ENCODE data around the gene ATRN.
"Not testable (repeated sequence)": the region's sequence is repeated elsewhere in the genome, so short reads cannot be mapped to it uniquely, and the experiment has no call there.

ATRN gene

DNA sequence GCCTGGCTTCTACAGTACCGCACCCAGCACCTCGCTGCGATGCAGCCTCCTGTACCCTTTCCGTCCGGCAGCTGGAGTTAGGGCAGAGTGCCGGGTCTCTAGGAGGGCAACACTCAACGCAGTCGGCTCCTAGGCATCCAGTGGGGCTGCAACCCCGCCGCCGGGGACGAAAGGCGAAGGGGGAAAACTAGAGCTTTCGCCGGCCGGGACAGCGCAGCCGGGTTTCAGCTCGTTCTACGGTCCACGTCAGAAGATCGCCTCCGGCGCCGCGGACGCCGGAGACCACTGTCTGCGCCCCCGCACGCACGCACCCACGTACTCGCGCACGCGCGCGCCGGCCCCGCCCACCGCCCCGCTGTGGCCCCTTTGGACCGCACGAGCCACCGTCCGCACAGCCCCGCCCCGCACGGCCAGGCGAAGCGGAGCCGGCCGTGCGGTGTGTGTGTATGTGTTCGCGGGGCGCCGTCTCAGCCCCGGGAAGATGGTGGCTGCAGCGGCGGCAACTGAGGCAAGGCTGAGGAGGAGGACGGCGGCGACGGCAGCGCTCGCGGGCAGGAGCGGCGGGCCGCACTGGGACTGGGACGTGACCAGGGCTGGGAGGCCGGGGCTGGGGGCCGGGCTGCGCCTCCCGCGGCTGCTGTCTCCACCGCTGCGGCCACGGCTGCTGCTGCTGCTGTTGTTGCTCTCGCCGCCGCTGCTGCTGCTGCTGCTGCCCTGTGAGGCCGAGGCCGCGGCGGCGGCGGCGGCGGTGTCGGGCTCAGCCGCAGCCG lies at the start of gene ATRN:
ATRN (plus strand) TSS at position 392 of the 770 bp plus-strand sequence; CDS start at position 482, 90 bp downstream.
- peak; percentile 89 to 93 for DNase-seq (ENCODE audit: low read depth in 2 of 2)

GRCh38 chr20:3421985-3422384 lies 48.8 kb upstream of the ATRN start:
- no peak for DNase-seq (ENCODE audit: low read depth in 2 of 2)

- DNase-seq (ENCODE audit: low read depth in 2 of 2) = no peak
Measured at GRCh38 chr20:3423126-3423525, 47.7 kb upstream of the ATRN start.

DNA sequence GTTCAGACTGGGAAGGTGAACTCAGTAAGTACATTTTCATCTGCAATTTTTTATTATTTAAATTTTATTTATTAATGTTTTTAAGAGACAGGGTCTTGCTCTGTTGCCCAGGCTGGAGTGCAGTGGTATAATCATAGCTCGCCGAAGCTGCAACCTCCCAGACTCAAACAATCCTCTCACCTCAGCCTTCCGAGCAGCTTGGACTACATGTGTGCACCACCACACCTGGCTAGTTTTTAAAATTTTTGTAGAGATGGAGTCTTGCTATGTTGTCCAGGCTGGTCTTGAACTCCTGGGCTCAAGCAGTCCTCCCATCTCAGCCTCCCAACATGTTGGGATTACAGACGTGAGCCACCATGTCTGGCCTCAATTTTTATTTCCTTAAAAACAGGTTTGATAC lies 44.1 kb upstream of the ATRN start:
- not testable (repeated sequence) for DNase-seq (ENCODE audit: low read depth in 2 of 2)

- no peak for DNase-seq (ENCODE audit: low read depth in 2 of 2)
Measured at GRCh38 chr20:3430376-3431069, 40.3 kb upstream of the ATRN start.

DNA sequence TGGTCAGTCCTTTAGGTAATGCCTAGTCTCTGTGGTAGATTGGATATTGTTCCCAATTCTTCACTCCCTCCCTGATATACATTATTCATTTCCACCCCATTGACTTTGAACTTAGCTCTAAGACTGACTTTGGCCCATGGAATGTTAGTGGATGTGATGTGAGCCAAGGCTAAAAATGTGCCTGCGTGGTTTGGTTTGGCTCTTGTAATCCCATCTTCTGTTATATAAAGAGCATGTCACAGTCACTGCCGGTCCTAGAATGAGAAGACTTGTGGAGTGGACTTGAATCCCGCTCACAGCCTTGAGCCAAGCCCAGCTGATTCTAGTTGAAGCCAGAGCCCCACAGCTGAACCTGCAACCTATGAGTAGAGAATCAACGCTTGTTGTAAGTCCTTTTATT lies 39.7 kb upstream of the ATRN start:
- no peak for DNase-seq (ENCODE audit: low read depth in 2 of 2)

DNA sequence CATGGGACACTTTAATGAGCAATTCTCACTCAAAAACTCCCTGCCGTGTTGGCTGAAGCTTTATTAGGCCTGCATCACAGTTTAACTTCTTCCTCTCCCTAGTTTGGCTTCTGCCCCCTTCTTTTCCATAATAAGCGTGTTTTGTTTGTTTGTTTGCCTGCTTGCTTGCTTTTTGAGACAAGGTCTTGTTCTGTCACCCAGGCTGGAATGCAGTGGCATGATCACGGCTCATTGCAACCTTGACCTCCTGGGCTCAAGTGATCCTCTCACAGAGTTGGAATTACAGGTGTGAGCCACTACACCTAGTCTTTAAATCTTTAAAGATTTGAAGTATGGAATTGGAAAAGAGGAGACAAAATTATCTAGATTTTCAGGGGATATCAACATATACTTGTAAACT lies 38.0 kb upstream of the ATRN start:
- DNase-seq (ENCODE audit: low read depth in 2 of 2) = no peak

DNA sequence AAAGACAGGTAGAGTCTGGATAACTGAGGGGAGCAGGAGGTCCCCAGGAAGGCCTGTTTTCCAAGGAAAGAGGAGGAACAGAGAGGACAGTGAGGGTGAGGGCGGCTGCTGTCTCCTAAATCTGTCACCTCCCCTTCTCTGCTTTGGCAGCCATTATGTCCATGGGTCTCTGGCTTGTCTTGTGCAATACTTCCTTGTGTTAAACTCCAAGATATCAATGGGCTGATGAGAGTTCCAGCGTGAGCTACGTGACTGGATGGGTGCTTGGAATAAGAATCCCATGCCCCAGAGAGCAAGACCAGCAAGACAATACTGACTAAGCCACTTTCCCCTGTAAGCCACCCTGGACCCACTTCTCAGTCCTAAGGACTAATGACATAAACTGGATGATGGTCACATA lies 37.1 kb upstream of the ATRN start:
- DNase-seq (ENCODE audit: low read depth in 2 of 2) = no peak

DNA sequence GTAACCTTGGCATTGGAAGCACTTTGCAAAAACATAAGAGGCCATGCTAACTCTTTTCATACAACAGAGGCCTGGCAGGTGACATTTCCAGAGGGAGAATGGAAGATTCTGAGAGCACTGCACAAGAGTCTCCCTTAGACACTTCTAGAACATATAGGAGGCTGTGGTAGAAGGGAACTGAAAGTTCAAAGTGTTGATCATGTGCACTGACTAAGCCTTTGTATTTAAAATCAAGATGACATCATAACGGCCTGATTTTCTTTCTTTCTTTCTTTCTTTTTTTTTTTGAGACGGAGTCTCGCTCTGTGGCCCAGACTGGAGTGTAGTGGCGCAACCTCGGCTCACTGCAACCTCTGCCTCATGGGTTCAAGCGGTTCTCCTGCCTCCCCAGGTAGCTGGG lies 36.6 kb upstream of the ATRN start:
- DNase-seq (ENCODE audit: low read depth in 2 of 2) = no peak

DNA sequence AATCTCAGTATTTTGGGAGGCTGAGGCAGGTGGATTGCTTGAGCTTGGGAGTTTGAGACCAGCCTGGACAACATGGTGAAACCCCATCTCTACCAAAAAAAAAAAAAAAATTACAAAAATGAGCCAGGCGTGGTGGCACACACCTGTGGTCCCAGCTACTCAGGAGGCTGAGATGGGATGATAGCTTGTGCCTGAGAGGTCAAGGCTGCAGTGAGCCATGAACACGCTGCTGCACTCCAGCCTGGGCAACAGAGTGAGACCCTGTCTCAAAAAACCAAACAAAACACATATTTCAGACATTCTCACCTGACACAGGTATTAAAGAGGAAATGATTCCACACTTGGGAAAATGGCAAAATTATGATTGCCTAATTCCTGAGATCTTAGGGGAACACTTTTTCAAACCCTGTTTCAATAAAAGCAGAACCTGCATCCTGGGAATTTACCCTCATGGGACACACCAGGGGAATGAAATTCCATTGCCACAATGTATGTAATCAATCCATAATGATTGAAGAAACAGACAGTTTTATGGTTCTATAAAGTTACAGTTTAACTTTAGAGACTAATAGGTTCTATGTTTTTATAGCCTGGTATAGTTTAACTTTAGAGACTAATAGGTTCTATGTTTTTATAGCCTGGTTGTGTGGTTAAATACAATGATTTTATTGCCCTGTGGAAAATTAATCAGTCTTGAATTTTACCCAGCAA lies 33.8 kb upstream of the ATRN start:
- no peak for DNase-seq (ENCODE audit: low read depth in 2 of 2)

DNA sequence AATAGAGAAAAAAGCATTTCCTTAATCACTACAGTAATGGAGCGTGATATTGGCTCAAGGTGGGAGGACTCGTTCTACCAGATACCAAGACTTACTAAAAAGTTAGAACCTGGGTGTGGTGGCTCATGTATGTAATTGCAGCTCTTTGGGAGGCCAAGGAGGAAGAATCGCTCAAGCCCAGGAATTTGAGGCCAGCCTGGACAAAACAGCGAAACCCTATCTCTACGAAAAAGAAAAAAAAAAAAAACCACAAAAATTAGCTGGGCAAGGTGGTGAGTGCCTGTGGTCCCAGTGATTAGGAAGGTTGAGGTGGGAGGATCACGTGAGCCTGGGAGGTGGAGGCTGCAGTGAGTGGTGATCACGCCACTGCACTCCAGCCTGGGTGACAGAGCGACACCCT lies 24.0 kb upstream of the ATRN start:
- DNase-seq (ENCODE audit: low read depth in 2 of 2) = no peak

GRCh38 chr20:3447321-3447720 lies 23.5 kb upstream of the ATRN start:
- DNase-seq (ENCODE audit: low read depth in 2 of 2) = no peak

DNA sequence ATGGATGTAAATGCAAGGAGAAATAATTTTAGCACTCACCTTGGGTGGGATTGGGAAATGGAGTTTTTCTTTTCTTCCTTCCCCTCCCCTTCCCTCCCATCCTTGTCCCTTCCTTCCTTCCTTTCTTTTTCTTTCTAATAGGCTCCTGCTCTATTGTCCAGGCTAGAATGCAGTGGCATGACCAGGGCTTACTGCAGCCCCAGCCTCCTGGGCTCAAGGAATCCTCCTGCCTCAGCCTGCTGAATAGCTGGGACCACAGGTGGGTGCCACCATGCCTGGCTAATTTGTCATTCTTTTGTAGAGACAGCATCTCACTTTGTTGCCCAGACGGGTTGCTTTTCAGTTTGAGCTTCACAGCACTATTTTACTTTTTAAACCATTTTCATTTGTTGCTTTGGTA lies 21.5 kb upstream of the ATRN start:
- DNase-seq (ENCODE audit: low read depth in 2 of 2) = no peak

- DNase-seq (ENCODE audit: low read depth in 2 of 2) = no peak
Measured at GRCh38 chr20:3452136-3452535, 18.7 kb upstream of the ATRN start.

DNA sequence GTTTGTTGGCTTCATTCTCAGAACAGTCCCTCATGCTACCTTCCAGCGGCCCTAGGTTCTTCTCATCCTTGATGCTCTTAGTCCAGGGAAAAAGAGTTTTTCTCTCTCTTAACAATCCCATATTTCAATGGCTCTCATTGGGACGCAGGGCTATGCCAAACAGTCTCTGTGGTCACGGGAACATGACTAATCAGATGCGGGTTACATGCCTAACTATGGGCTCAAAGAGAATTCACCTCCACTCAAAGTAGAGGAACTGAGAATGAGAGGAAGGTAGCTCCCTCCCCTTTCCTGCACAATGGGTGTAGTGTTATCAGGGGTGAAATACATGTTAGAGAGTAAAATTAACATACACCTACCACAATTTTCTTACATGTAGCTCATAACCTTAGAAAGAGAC lies 18.1 kb upstream of the ATRN start:
- no peak for DNase-seq (ENCODE audit: low read depth in 2 of 2)

DNA sequence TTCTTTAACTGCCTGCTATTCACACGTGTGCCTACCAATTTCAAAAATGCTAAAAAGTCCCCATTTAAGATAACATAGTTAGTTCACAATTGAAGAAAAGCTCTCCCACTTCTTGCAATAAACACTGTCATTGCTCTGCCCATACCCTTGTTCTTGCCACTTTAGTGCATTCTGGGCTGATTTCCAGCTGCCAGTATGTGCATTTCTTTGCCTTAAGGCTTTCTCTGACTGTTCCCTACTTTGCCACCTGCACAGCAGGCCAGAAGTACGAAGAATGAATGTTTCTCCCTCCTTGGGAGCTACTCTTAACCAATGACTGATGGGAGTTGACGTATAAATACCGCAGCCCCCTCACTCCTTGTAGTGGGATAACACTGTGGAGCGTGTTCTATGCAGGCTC lies 16.0 kb upstream of the ATRN start:
- DNase-seq (ENCODE audit: low read depth in 2 of 2) = no peak

GRCh38 chr20:3456648-3457047 lies 14.2 kb upstream of the ATRN start:
- DNase-seq (ENCODE audit: low read depth in 2 of 2) = no peak

- DNase-seq (ENCODE audit: low read depth in 2 of 2) = no peak
Measured at GRCh38 chr20:3459881-3460307, 10.9 kb upstream of the ATRN start.

DNA sequence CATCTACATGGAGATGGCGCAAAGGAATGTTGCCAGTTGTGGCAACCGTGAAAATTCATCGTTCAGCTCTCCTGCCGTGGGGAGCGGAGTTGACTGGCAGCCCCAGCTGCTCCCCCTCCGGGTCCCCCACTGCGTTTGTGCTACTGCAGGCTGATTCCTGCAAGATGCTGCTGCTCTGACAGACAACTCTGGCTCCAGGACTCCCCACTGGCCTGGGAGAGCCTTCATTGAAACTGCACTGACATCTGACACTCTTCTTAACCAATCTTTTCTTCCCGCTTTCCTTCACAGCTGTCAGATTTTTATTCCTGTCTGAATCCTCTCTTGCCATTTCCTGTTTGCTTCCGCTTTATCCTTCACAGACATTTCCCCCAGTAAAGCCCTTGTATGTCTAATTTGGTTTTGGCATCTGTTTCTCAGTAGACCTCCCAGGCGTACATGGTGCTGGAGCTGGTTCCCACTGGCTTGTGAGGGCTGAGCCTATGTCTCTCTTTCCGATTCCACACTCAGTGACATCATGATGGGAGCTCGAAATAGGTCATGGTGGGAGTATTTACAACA lies 9.5 kb upstream of the ATRN start:
- no peak for DNase-seq (ENCODE audit: low read depth in 2 of 2)

- no peak for DNase-seq (ENCODE audit: low read depth in 2 of 2)
Measured at GRCh38 chr20:3461911-3462677, 8.7 kb upstream of the ATRN start.

GRCh38 chr20:3464166-3464565 lies 6.7 kb upstream of the ATRN start:
- DNase-seq (ENCODE audit: low read depth in 2 of 2) = no peak

- DNase-seq (ENCODE audit: low read depth in 2 of 2) = no peak
Measured at GRCh38 chr20:3465301-3465700, 5.5 kb upstream of the ATRN start.
